Measurements from ENCODE around the gene MTURN. TPM values are rescaled to one million over a fixed set of nuclear protein-coding genes. Genes with fewer than 3 reads are reported as not detected.

The MTURN gene
- total and polyA plus RNA-seq, 10 of the 15 experiments (the other 5 are each of a cell fraction or from before 2014, with no cell fraction given), result 0.52 to 5.0 (median 3.3) TPM

DNA sequence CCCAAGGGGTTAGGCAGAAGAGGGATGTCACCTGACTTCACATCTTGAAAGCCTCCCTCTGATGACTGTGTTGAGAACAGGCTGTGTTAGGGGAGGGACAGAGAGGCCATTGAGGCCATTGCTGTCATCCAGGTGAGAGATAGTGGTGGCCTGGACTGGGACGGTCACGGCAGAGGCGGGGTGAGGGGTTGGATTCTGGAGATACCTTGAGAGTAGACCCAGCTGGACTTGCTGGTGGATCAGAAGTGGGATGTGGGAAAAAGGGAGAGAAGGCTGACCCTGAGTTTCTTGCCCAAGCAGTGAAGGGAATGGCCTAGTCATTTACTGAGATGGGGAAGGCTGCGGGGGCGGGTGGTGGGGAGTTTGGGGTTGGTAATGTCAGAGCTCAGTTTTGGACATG is 13.6 kb downstream of the MTURN start:
- ChIA-PET RAD21 (ENCODE audit: unreplicated experiment) (no interaction called here), SMC1A (ENCODE audit: uncharacterized antibody, unreplicated experiment) (no interaction called here), CTCF (no interaction called here), POLR2A (no interaction called here)
- no peak for DNase-seq (ENCODE audit: low read depth, low spot score)
- Histone ChIP-seq H2AFZ (ENCODE audit: control insufficient read depth, low read depth, low read length) (no peak overlapping the region), H3K79me2 (ENCODE audit: control insufficient read depth, insufficient read depth, low read length) (no peaks in the 10 kb centered on the region), H3K36me3 (ENCODE audit: control insufficient read depth in 2 of 2, insufficient read depth in 2 of 2, low read length in 1 of 2) (no peaks in the 10 kb centered on the region), H4K20me1 (ENCODE audit: control insufficient read depth, insufficient read depth) (no peaks in the 10 kb centered on the region), H3K4me3 (no peak overlapping the region), H3K27me3 (replicated peaks in 1 of 2; ENCODE audit: control insufficient read depth in 2 of 2, insufficient read depth in 2 of 2, low read length in 1 of 2) (no peaks in the 10 kb centered on the region), H3K9ac (ENCODE audit: control insufficient read depth, insufficient read depth, low read length) (no peak overlapping the region), H3K27ac (ENCODE audit: control insufficient read depth, insufficient read depth) (no peak overlapping the region), H3K9me3 (replicated peaks; ENCODE audit: control insufficient read depth, insufficient read depth, low read length) (no peaks in the 10 kb centered on the region), H3K4me1 (ENCODE audit: control insufficient read depth, insufficient read depth, low read length) (peaks cover 8% of the 10 kb centered on the region), H3K4me2 (ENCODE audit: control insufficient read depth, insufficient read depth) (no peak overlapping the region)
- FAIRE-seq, result no peak
- no peak for TF ChIP-seq RAD51 (IDR thresholded peaks at IDR 0.05)
- no peak for TF ChIP-seq CHD1 (IDR thresholded peaks at IDR 0.05; ENCODE audit: low read depth, low read length)
- TF ChIP-seq, protein P1, sequence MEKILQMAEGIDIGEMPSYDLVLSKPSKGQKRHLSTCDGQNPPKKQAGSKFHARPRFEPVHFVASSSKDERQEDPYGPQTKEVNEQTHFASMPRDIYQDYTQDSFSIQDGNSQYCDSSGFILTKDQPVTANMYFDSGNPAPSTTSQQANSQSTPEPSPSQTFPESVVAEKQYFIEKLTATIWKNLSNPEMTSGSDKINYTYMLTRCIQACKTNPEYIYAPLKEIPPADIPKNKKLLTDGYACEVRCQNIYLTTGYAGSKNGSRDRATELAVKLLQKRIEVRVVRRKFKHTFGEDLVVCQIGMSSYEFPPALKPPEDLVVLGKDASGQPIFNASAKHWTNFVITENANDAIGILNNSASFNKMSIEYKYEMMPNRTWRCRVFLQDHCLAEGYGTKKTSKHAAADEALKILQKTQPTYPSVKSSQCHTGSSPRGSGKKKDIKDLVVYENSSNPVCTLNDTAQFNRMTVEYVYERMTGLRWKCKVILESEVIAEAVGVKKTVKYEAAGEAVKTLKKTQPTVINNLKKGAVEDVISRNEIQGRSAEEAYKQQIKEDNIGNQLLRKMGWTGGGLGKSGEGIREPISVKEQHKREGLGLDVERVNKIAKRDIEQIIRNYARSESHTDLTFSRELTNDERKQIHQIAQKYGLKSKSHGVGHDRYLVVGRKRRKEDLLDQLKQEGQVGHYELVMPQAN (conservative IDR thresholded peaks at IDR 0.05), result no peak
- no peak for TF ChIP-seq POU2F2 (IDR thresholded peaks at IDR 0.05; ENCODE audit: borderline replicate concordance, low read depth, low read length)
- no peak for TF ChIP-seq BMI1 (IDR thresholded peaks at IDR 0.05; ENCODE audit: borderline replicate concordance)
- no peak for TF ChIP-seq PKNOX1 (IDR thresholded peaks at IDR 0.05)
- TF ChIP-seq YBX1 (IDR thresholded peaks at IDR 0.05), result no peak
- TF ChIP-seq, protein P2, sequence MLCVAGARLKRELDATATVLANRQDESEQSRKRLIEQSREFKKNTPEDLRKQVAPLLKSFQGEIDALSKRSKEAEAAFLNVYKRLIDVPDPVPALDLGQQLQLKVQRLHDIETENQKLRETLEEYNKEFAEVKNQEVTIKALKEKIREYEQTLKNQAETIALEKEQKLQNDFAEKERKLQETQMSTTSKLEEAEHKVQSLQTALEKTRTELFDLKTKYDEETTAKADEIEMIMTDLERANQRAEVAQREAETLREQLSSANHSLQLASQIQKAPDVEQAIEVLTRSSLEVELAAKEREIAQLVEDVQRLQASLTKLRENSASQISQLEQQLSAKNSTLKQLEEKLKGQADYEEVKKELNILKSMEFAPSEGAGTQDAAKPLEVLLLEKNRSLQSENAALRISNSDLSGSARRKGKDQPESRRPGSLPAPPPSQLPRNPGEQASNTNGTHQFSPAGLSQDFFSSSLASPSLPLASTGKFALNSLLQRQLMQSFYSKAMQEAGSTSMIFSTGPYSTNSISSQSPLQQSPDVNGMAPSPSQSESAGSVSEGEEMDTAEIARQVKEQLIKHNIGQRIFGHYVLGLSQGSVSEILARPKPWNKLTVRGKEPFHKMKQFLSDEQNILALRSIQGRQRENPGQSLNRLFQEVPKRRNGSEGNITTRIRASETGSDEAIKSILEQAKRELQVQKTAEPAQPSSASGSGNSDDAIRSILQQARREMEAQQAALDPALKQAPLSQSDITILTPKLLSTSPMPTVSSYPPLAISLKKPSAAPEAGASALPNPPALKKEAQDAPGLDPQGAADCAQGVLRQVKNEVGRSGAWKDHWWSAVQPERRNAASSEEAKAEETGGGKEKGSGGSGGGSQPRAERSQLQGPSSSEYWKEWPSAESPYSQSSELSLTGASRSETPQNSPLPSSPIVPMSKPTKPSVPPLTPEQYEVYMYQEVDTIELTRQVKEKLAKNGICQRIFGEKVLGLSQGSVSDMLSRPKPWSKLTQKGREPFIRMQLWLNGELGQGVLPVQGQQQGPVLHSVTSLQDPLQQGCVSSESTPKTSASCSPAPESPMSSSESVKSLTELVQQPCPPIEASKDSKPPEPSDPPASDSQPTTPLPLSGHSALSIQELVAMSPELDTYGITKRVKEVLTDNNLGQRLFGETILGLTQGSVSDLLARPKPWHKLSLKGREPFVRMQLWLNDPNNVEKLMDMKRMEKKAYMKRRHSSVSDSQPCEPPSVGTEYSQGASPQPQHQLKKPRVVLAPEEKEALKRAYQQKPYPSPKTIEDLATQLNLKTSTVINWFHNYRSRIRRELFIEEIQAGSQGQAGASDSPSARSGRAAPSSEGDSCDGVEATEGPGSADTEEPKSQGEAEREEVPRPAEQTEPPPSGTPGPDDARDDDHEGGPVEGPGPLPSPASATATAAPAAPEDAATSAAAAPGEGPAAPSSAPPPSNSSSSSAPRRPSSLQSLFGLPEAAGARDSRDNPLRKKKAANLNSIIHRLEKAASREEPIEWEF (IDR thresholded peaks at IDR 0.05; ENCODE audit: insufficient replicate concordance, low read depth, low read length), result no peak
- no peak for TF ChIP-seq SIN3A (IDR thresholded peaks at IDR 0.05; ENCODE audit: low read depth, low read length)
- no peak for TF ChIP-seq ATF3 (IDR thresholded peaks at IDR 0.05; ENCODE audit: borderline replicate concordance, extremely low read depth, low read depth, low read length)
- TF ChIP-seq ETV6 (conservative IDR thresholded peaks at IDR 0.05 in 1 of 2, IDR thresholded peaks at IDR 0.05 in 1 of 2; ENCODE audit: borderline replicate concordance in 1 of 2, low read depth in 1 of 2), result no peak
- no peak for TF ChIP-seq MYB (IDR thresholded peaks at IDR 0.05; ENCODE audit: borderline replicate concordance, low read depth, low read length)
- intact Hi-C loops (cut with micrococcal nuclease; ENCODE audit: unreplicated experiment), result no loop called here
- WGBS (ENCODE audit: insufficient coverage, insufficient replicate concordance, low lambda C conversion rate, missing lambda C conversion rate), result 99% methylated on average over 5 of the region's 5 CpGs
- no peak for ATAC-seq
- BruUV-seq (replicated peaks), result no TSS peak
- in situ Hi-C loops (cut with MboI), result no loop called here

Data from GM12878 (cell line).